IPS DF 6.9 (cell line): Measurements from ENCODE around the gene SPNS3.

Experiments
- DNase-seq: peaks from one replicate; pipeline ENCODE4 v3.0.0-alpha.2; 2013; ENCODE audit warnings: low read depth, low spot score
- H3K27ac ChIP-seq: one replicate; pipeline ENCODE4 v1.5.1; 2013; ENCODE audit warnings: low read length, control low read depth
- H3K27me3 ChIP-seq: 2 replicates; pipeline ENCODE4 v1.6.1; 2013; ENCODE audit warnings: mild to moderate bottlenecking, low read length; ENCODE audit not compliant: control insufficient read depth, insufficient read depth
- H3K36me3 ChIP-seq: 2 replicates; pipeline ENCODE4 v1.6.1; 2013; ENCODE audit warnings: low read length; ENCODE audit not compliant: control insufficient read depth, insufficient read depth
- H3K4me1 ChIP-seq: 2 replicates; pipeline ENCODE4 v1.6.1; 2013; ENCODE audit warnings: low read length; ENCODE audit not compliant: control insufficient read depth, insufficient read depth
- H3K4me3 ChIP-seq: 2 replicates; pipeline ENCODE4 v1.5.1; 2013; ENCODE audit warnings: mild to moderate bottlenecking, low read length
- H3K9me3 ChIP-seq: 2 replicates; pipeline ENCODE4 v1.6.1; 2013; ENCODE audit warnings: low read length, inconsistent platforms; ENCODE audit not compliant: control insufficient read depth, insufficient read depth
- WGBS: extraction: QIAGEN DNeasy Blood & Tissue Kit; methylation state at CpG from one replicate; pipeline ENCODE4 v1.1.7; 2013; ENCODE audit warnings: mixed read lengths, missing lambda C conversion rate; ENCODE audit not compliant: insufficient read length, insufficient coverage; 5-methylcytosine and 5-hydroxymethylcytosine counted together

The SPNS3 gene

GRCh38 chr17:4531988-4532736, 98.4 kb downstream of the SPNS3 start:
- H3K4me1 ChIP-seq, result peaks cover 6% of the 10 kb centered on the region
- no peaks in the 10 kb centered on the region for H3K27me3 ChIP-seq
- no peaks in the 10 kb centered on the region for H3K36me3 ChIP-seq
- H3K27ac ChIP-seq, result no peak overlapping the region
- WGBS, result no CpG with 5 or more reads among the region's 17 CpGs
- no peaks in the 10 kb centered on the region for H3K9me3 ChIP-seq
- no peak overlapping the region for H3K4me3 ChIP-seq
- DNase-seq, result no peak

GRCh38 chr17:4532860-4533522, 99.3 kb downstream of the SPNS3 start:
- H3K4me3 ChIP-seq, result no peak overlapping the region
- H3K36me3 ChIP-seq, result peaks cover 4% of the 10 kb centered on the region; the same call in 1 of the 2 replicates
- WGBS, result no CpG with 5 or more reads among the region's 33 CpGs
- H3K4me1 ChIP-seq, result peaks cover 6% of the 10 kb centered on the region
- H3K27ac ChIP-seq, result no peak overlapping the region
- no peaks in the 10 kb centered on the region for H3K9me3 ChIP-seq
- no peak for DNase-seq
- H3K27me3 ChIP-seq, result no peaks in the 10 kb centered on the region

GRCh38 chr17:4533523-4534504, 100.1 kb downstream of the SPNS3 start:
- H3K27ac ChIP-seq, result no peak overlapping the region
- no peaks in the 10 kb centered on the region for H3K27me3 ChIP-seq
- WGBS, result no CpG with 5 or more reads among the region's 23 CpGs
- H3K9me3 ChIP-seq, result no peaks in the 10 kb centered on the region
- H3K4me1 ChIP-seq, result peaks cover 6% of the 10 kb centered on the region
- no peak for DNase-seq
- H3K4me3 ChIP-seq, result no peak overlapping the region
- H3K36me3 ChIP-seq, result peaks cover 8% of the 10 kb centered on the region; the same call in 1 of the 2 replicates

- Histone ChIP-seq H3K9me3 (no peaks in the 10 kb centered on the region), H3K4me1 (peaks cover 6% of the 10 kb centered on the region), H3K27ac (no peak overlapping the region), H3K36me3 (peaks cover 13% of the 10 kb centered on the region), H3K4me3 (no peak overlapping the region), H3K27me3 (no peaks in the 10 kb centered on the region)
- DNase-seq, result no peak
- no CpG with 5 or more reads among the region's 17 CpGs for WGBS
Observed at GRCh38 chr17:4534515-4534914, 100.8 kb downstream of the SPNS3 start.

- Histone ChIP-seq H3K4me1 (peaks cover 6% of the 10 kb centered on the region), H3K27ac (no peak overlapping the region), H3K27me3 (no peaks in the 10 kb centered on the region), H3K36me3 (peaks cover 19% of the 10 kb centered on the region), H3K9me3 (no peaks in the 10 kb centered on the region), H3K4me3 (no peak overlapping the region)
- WGBS, result no CpG with 5 or more reads among the region's 27 CpGs
- DNase-seq, result no peak
Observed at GRCh38 chr17:4534928-4535666, 101.4 kb downstream of the SPNS3 start.

- peaks cover 6% of the 10 kb centered on the region for H3K4me1 ChIP-seq
- no CpG with 5 or more reads among the region's 19 CpGs for WGBS
- DNase-seq, result no peak
- no peak overlapping the region for H3K4me3 ChIP-seq
- no peaks in the 10 kb centered on the region for H3K9me3 ChIP-seq
- no peaks in the 10 kb centered on the region for H3K27me3 ChIP-seq
- no peak overlapping the region for H3K27ac ChIP-seq
- H3K36me3 ChIP-seq, result peaks cover 24% of the 10 kb centered on the region
Observed at GRCh38 chr17:4535667-4536258, 102.0 kb downstream of the SPNS3 start.

- no peak for DNase-seq
- H3K4me1 ChIP-seq, result peaks cover 6% of the 10 kb centered on the region
Observed at GRCh38 chr17:4536259-4536741, 102.6 kb downstream of the SPNS3 start.

GRCh38 chr17:4536742-4537411, 103.1 kb downstream of the SPNS3 start:
- no peak for DNase-seq
- Histone ChIP-seq H3K36me3 (peaks cover 32% of the 10 kb centered on the region), H3K4me3 (no peak overlapping the region)

More at GRCh38 chr17:4536259-4536741, 102.6 kb downstream of the SPNS3 start:
- Histone ChIP-seq H3K27ac (no peak overlapping the region), H3K4me3 (no peak overlapping the region; the same call in 1 of the 2 replicates), H3K27me3 (no peaks in the 10 kb centered on the region), H3K36me3 (peaks cover 29% of the 10 kb centered on the region), H3K9me3 (no peaks in the 10 kb centered on the region)
- WGBS, result no CpG with 5 or more reads among the region's 19 CpGs

More at GRCh38 chr17:4536742-4537411, 103.1 kb downstream of the SPNS3 start:
- Histone ChIP-seq H3K27me3 (no peaks in the 10 kb centered on the region), H3K9me3 (no peaks in the 10 kb centered on the region), H3K27ac (no peak overlapping the region), H3K4me1 (peaks cover 6% of the 10 kb centered on the region)
- WGBS, result no CpG with 5 or more reads among the region's 18 CpGs
